GM21367 (cell line): ENCODE measurements around the gene ADCY9.

Experiments used
- ATAC-seq: cut with Tn5 transposase; IDR thresholded peaks from one replicate; pipeline ENCODE4 v1.9.1; 2021; ENCODE audit not compliant: unreplicated experiment

The ADCY9 gene

DNA sequence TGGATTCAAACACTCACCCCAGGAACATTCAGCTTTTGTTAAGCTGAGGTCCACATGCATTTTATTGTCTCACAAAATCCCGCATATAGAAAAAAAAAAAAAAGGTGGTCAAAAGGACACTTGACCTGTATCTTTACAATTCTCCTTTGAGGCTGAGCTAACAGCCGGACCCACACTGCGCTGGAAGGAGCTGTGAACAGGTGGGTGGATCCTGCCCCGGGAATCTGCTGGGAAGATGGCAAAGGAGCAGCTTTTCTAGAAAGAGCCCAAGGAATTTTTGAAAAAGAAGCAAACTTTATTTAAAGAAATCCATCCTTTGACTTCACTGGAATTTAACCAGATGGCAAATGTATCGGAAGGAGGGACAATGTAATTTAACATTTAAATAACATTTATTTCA lies 108.1 kb downstream of the ADCY9 start:
- ATAC-seq = no peak

DNA sequence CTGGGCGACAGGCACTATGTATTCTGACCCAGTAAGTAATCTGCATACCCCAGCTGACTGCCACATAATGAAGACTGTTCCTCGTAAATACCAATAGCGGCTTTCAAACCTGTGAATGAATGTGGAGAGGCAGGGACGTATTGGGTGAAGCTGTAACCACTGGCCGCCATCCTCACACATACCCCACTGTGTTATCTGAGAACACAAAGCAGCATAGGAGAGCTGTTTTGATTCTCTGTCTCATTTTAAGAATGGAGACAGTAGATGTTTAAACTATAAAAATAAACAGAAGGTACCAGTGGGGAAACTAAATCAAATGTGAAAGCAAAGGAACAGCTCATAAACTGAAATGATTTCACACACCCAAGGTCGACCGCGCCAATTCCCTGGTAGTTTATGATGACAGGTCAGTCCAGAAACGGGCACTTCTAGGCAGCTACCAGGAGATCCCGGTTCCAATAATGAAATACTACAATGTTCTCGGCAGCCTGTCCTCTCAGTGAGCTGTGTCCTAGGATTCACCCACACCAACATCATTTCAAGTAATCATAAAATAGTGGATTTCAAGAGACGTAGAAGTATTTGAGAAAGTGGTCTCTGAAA lies 109.7 kb downstream of the ADCY9 start:
- ATAC-seq = no peak

DNA sequence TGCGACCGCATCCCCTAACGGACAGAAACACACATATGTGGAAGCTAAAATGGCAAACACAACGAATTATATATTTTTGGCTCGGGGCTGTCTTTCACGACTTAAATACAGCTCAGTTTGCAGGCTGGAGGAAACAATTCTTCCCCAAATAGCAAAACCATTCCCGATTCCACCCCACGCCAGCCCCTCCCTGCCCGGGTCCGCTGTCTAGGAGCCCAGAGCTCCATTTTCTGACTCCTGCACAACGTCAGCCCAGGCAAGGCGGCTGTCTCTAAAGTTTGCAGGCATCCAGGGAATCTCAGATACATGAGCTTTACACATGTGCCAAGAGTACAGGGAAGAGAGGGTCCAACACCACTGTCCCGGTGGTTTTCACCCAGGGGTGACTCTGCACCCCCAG lies 110.5 kb downstream of the ADCY9 start:
- ATAC-seq = no peak

DNA sequence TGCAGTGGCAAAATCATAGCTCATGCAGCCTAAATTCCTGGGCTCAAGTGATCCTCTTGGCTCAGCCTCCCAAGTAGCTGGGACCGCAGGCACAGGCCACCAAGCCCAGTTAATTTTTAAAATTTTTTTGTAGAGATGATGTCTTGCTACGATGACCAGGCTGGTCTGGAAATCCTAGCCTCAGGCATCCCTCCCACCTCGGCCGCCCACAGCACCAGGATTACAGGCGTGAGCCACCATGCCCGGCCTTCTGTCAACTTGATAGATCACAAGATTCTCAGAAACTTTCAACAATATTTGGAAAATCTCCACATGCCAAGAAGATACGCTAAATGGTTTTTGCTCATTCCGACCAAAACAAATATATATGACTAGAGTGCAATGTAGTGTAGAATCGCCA lies 111.0 kb downstream of the ADCY9 start:
- ATAC-seq = no peak

DNA sequence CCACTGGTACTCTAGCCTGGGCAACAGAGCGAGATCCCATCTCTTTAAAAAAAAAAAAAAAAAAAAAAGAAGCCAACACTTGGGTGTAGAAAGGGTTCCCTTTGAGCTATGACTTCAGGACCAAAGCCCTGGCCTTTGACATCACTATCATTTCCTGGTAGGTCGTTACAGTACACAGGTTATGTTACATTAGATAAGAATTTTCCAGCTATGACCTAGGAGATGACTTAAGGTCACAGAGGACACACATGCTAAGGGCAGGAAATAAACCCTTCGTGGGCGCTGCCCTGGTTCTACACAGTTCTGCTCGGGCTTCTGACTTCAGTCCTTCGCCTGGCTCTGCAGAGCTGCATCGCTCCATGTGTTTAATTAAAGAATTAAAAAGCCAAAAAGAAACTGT lies 112.0 kb downstream of the ADCY9 start:
- no peak for ATAC-seq

DNA sequence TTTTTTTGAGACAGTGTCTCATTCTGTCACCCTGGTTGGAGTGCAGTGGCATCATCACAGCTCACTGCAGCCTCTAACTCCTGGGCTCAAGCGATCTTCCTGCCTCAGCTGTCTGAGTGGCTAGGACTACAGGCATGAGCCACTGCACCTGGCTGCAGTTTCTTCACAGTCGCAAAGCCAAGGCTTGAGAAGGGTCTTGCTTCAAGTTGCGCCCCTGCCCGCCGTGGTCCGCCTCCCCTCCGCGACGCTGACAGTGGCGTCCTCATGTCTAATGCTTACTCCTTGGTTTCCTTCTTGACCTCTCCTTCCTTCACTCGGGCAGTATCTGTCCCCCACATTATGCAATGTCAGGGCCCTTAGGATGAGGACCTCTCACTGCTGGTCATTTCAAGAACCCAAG lies 112.7 kb downstream of the ADCY9 start:
- no peak for ATAC-seq

DNA sequence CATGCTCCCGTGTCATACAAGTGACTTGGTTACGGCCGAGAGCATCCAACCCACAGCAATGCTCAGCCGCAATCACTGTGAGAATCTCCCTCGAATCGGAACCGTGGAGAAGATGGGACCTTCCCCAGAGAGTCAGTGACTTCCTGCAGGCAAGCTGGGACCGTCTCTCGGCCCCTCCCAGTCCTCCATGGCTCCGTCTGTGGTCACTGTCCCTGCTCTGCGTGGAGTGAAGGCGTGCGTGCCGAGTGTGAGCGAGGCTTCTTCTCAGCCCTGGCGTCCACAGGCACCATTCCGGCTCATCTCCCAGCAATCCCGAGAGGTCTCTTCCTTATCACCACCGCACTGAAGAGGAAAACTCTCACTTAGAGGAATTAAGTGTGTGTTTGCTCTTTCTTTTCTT lies 113.1 kb downstream of the ADCY9 start:
- ATAC-seq = no peak

DNA sequence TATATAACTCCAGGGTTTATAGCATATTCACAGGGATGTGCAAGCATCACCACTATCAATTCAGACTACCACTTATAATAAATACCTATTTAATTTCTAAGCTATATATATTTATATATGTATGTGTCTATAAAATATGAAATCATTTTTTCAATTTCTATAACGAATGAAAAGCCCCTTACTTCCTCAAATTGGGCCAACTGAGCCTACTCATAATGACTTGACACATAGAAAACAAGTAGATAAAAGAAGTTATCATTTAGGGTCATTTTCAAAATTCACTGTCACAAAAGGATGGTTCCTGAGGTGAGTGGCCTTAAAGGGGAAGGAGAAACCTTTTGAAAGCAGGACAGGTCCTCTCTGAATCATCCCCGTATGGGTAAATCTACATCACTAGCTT lies 114.1 kb downstream of the ADCY9 start:
- ATAC-seq = no peak

DNA sequence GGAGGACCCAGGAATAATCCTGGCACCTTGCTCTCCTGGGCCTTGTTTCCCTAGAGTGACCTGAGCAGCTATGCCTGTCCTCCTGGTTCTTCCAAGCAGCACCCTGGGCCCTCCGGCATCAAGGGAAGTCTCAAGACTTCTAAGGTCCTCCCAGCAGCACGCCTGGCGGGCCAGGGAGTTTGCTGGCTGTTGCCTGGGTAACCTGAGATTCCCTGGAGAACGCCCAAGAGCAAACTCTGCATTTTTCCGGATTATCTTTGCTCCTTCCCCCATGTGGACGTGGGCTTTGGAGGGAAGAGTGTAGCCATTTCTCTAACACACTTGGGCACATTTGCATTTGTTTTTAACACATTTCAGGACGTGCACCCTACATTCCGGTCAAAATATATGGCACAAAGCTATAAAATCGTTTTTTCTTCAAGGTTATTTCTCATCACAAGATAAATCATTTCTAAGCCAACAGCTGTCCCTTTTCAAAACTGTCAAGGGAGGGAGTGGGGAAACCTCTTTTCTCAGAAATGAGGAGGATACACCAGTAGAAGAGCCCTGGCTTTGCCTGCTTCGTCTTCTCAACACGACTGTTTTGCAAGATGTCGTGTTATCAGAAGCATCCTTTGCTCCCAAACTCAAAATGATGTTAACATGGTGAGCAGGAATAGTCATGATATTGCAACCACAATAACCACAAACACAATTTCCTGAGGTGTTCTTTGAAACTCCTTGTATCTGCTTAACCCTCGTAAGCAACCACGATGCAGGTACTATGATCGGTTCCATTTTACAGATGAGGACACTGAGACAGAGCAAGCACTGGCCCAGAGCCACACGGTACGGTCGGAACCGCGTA lies 116.5 kb downstream of the ADCY9 start:
- ATAC-seq = no peak

DNA sequence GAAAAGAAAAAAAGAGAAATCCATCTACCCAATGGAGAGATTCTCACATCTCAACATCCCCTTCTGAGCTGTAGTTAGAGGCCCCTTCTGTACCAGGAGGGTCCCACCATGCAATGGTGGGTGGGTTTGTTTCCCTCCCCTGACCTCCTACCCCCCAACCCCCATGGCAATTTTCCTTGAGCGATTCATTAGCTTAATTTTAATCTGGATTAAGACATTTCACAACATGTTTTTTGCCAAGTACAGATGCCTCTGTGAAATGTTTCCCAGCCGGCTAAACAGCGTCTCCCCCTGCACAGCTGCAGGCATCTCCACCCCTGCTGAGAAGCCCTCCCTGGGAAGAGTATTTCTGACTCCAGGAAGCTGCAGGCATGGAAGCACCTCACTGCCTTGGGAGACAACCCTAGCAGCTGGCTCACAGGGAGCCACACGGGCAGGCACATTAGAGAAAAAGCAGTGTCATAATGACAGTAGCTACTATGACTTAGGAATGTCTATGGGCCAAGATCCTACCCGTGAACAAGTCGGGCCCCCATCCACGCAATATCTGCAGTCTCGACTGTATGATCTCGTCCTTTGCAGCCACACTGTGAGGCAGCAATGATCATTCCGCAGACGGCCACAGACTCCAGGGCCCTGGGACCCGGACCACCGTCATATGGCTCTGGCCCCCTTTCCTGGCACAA lies 117.3 kb downstream of the ADCY9 start:
- no peak for ATAC-seq

DNA sequence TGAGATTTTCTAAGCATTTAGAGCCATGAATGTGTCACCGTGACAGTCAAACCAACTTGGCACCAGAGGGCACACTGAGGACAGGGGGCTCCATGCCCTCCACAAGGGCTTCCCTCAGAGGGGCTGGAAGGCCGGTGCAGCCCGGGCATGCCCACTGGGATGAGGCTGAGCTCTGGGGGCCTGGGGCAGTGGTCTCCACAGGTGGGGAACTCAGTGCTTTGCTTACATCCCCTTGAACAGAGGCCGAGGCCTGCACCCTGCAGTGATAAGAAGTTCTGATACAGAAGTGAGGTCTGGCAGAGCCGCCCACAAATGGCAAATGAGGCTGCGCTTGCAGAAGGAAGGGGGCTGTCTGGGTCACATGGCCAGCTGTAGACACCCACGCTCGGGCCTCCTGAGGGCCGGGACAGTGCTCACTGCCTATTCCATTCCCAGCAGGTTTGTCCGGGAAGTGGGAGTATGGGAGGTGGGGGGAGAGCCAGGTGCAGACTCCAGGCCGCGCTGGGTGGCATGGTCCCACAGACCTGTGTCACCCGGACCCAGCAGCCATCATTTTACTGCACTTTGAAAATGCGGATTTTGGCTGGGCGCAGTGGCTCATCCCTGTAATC lies 118.9 kb downstream of the ADCY9 start:
- no peak for ATAC-seq

DNA sequence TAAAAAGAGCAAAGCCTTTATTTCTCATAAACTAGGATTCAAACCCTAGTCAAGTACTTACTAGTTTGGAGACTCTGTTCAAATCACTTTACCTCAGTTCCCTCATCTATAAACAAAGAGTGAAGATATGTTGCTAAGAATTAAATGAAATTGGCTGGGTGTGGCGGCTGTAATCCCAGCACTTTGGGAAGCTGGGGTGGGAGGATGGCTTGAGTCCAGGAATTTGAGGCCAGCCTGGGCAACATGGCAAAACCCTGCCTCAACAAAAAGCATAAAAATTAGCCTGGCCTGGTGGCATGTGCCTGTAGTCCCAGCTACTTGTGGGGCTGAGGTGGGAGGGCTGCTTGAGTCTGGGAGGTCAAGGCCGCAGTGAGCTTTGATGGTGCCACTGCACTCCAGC lies 121.2 kb downstream of the ADCY9 start:
- ATAC-seq = no peak

DNA sequence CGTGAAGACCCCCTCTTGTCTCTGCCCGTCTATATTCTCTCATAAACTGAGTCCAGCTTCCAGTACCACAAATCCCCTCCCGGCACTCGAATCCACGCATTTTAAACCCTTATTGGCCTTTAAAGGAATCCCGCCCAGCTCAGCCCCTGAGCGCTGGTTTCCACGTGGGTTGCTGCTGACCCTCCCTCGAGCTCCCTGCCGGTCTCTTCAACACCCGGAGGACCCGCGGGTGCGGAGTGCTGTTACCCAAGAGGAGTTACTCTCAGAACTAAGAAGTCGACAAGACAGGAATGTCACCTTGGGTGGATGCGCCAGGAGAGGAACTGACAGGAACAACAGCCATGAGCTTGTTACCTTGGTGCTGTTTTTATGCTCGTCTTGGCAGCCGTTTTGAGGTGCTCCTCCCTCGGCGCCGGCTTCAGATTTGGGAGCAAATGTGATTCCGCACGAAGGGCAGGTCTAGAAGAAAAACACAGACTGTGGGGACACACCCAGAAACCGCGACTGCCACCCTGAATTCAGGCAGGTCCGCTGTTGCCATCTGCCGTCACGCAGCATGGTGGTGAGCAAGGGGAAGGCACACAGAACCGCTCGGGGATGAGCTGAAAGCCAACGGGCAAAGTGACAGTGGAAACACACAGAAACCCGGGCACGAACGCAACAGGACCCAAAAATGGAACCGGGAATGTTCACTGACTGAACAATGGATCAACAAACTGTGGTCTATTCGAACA lies 123.0 kb downstream of the ADCY9 start:
- ATAC-seq = no peak

DNA sequence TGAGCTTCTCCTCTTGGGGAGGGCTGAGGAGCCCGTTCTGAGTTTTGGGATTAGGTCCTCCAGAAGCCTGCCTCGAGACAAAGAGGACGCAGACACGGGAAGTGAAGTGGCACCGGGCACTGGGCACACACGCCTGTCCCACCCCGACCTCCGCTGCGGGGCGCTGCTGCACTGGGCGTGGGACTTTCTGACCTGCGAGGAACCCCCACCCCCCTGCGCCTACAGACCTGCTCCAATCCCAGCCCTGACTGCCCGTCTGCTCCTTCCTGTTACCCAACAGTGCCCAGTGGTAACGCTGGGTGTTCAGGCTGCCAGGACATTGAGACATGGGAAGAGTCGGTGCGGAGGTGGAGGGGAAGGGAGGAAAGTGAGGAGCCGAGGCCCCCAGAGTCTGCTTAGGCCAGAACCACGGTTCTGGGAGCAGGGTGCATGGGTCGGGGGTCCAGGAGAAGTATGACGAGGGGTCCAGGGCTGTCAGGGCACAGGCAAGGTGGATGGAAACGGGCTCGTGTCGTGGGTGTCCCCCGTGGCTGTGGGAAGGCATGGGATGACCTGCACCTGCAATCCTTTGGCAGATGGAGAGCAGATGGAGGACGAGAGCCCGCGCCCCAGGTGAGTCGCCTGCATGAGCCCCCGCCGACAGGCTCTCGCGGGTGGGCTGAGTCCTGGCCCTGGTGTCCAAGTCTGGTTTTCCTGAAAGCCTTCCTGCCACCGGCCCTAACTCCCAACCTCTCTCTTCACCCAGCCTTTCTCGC lies 123.8 kb downstream of the ADCY9 start:
- no peak for ATAC-seq

DNA sequence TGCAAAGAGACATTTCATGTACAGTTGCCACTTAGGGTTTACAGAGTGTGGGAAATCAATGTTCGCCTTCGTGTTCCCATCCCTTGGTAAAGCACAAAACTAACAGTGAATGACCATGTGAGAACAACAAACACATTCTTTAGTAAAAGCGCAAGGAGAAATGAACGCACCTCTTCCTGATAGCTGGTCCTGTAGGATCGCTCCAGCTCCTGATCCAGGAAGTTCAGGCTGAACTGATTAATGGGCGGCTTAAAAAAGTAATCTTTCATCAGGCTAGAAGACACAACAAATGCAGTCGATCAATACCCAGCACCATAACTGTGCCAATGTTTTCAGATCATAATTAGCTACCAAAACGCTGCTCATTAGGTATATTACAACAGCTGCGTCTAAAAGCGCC lies 127.4 kb downstream of the ADCY9 start:
- no peak for ATAC-seq

DNA sequence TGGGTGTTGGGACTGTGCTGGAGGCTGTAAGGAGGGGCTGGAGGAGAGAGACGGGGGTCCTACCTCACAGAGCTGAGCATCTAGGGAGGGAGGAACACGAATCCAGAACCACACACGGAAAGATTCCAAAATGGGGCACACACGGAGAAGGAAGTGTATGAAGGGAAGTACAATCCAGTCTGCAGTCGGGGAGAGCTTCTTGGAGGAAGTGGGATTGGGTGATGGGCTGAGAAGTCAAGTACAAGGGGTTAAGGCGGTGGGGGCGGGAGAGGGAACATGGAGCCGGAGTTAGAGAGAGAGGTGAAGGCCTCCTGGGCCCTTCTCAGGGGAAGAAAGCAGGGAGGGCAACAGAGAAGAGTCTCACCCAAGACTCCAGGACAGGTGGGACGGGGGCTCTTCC lies 128.2 kb downstream of the ADCY9 start:
- ATAC-seq = no peak

DNA sequence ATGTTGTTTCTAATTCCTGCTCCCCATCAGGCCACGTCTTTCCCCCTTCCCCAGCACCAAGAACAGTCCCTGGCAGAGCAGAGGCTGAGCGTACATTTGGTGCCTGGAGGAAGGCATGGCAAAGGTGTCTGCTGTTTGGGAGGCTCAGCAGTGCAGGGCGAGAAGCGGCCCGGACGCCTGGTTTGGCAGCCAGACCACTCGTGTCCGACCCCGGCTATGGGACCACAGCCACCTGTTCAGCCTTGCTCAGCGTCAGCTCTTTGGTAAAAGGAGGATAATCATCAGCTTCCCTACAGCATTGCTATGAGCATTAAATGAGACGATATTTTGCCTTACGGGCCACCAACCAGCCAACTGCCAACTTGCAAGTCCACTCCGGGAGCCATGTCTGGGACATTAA lies 129.0 kb downstream of the ADCY9 start:
- ATAC-seq = no peak

DNA sequence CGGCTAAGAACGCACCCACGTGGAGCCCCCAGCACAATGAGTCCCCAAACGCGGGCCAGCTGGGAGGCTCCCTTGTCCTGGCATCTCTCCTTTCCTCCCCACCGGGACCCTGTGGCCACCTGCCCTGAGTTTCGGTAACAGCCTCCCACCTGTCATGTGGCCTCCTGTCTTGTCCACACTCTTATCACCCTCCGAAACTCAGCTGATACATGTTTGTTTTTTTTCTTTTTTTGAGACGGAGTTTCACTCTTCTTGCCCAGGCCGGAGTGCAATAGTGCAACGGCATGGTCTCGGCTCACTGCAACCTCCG lies 130.1 kb downstream of the ADCY9 start:
- no peak for ATAC-seq

DNA sequence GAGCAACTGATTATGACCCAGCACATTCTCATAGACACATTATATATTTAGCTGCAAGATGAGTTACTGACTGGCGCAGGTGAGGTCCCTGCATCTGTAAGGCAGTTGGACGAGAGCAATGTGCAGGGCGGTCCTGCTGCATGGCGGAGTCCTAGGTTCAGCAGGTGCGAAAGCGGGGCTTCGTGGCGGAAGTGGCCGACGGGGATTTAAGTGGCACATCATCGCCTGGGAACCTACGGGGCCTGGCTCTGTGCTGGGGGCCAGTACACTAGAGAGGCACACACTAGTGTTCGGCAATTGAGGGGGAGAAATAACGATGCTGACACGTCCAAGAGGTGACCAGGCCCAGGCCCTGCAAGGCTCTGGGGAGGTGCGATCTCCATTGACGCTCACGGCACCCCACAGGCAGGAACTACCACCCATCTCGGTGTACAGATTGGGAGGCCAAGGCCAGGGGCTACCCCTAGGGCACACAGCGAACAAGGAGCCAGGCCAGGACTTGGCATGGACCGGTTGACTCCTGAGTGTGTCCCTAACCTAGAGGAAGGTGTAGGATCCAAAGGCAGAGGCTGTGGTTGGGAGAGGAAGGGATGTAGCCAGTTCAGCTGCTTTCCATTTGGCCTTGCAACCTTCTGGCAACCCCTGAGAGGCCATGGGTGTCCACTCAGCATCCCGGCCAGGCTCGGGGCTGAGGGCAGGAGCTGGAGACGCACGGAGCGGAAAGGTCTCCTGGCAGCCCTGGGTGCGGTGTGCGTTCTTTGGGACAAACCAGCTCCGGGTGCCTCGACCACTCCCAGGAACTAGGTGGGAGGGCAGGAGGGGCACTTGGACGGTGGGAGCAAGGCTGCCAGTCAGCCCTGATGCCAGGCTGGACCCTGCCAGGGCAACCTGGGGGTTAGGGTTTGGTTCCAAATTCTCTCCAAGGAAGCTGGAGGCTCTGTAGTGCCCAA lies 131.9 kb downstream of the ADCY9 start:
- no peak for ATAC-seq
